Thyroid gland (tissue), 4 donors: ENCODE measurements around the gene SLC38A11.
"Not testable (repeated sequence)": the region's sequence is repeated elsewhere in the genome, so short reads cannot be mapped to it uniquely, and the experiment has no call there.

Experiments
- CTCF ChIP-seq, 6 experiments: fragments of 200-600 bp in 3 of 6; fragments of 450-650 bp in 3 of 6; sonication (generic) in 3 of 6; IDR thresholded peaks; one replicate each; pipeline ENCODE4 v1.5.1; 2016 to 2019; ENCODE audit warnings: antibody characterized with exemption in 6 of 6, mild to moderate bottlenecking in 2 of 6, inconsistent platforms in 1 of 6, moderate library complexity in 1 of 6
- POLR2A ChIP-seq, 2 donors: fragments of 450-650 bp; IDR thresholded peaks; one replicate each; pipeline ENCODE4 v1.6.1; 2017; ENCODE audit warnings: antibody characterized with exemption in 2 of 2, mild to moderate bottlenecking in 2 of 2, moderate library complexity in 1 of 2

GRCh38 chr2:164866381-164866780 lies 88.9 kb downstream of the SLC38A11 start:
- not testable (repeated sequence) for TF ChIP-seq POLR2A, CTCF (IDR thresholded peaks at IDR 0.05)
